CD4-positive, alpha-beta T cell treated with Interleukin-15 for 4 hours (primary cell): ENCODE data around the gene OR6C74.

Experiments
- DNase-seq: peaks from one replicate; pipeline ENCODE4 v3.0.0-alpha.2; 2020; ENCODE audit warnings: low spot score

OR6C74 gene

DNA sequence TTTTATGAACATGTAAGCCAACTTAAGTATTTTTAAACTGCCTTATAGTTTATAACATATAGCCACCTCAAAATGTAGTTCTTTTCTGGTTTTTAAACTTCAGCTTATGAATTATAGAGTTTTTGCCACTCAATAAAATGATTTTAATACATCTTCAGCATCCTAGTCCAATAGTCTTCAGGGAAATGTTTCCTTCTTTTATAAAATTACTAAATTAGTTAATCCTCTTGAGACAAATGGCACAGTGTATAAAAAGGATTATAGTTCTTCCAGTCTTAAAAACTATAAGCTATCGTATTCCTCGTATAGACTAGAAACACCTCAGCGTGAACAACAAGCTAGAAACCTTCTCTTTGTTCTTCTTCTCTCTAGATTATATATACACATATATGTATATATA lies at the start of gene OR6C74:
OR6C74 (plus strand) TSS at position 301 of the 400 bp plus-strand sequence. CDS start 2,679 bp downstream, outside the sequence.
- no peak for DNase-seq

- no peak for DNase-seq
Measured at GRCh38 chr12:55220725-55221124, 23.7 kb upstream of the OR6C74 start, which contains the start of gene OR10A7. Gene OR10A7, plus strand, starts transcription at chr12:55221025. Its CDS starts 0 bp downstream, at chr12:55221025.

GRCh38 chr12:55226523-55226922 lies 17.9 kb upstream of the OR6C74 start:
- DNase-seq: no peak

DNA sequence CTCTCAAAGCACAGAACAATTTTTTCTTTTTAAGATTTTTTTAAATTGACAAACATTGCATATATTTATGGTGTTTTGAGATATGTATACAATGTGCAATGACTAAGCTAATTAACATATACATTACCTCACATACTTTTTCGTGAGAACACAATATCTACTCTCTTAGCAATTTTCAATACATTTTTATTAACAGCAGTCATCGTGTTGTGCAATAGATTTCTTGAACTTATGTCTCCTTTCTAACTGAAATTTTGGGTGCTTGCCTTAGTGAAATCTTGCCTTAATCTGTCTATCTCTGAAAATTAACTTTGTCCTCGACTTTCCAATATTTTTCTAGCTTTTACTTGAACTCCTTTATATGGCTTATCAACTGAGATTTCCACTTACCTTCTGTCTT lies 16.8 kb upstream of the OR6C74 start:
- DNase-seq: no peak

- no peak for DNase-seq
Measured at GRCh38 chr12:55246159-55246558, 1.8 kb downstream of the OR6C74 start.

DNA sequence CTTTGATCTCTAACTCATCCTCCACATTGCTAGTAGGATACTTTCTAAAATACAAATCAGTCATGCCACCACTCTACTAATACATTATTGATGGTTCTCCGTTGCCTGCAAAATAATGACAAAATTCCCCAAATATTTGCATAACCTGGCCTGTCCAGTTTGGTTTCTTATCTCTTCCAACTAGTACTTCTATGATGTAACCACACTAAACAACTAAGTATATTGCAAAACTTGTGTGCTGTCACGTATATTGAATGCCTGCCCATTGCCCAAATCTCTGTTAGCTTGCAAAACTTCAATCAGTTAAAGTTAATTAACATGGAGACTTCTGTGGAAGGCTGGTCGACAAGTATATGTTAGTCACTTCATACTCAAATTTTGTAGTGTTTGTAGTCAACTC lies 6.5 kb downstream of the OR6C74 start:
- no peak for DNase-seq

DNA sequence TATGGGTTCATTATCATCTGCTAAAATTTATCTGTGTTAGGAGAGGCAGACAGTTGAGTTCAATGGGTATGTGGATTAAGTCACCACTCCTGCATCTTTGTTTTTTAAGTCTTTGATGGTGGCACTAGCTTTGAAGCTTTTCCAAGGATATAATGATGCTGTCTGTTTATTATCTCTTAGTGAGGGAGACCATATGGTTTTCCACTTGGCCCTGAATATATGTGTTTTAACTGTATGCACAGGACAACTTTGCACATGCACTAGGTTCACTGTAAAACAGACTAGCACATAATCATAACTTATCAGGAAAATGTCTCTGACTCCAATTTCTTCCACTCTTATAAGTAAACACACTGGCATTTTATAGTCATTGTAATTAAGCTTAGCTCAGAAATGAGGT lies 8.9 kb downstream of the OR6C74 start:
- DNase-seq: no peak

DNA sequence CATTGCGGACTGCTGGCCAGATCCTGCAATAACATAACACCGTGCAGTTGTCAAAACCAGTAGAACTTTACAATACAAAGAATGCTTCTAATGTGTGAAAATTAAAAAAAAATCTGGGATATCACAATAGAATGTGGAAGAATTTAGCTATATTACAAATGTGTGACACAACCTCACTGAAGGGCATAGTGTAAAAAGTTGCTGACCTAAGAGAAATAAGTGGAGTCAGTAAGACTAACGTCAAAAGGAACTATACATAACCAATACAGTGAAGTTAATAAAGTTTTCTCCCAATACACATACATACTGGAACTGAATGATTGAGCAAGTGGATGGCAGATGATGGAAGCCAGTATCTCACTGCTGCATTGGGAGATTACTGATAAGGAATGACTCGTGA lies 12.4 kb downstream of the OR6C74 start:
- no peak for DNase-seq

GRCh38 chr12:55258303-55258702 lies 13.9 kb downstream of the OR6C74 start:
- DNase-seq: no peak

GRCh38 chr12:55280991-55281390 lies 36.6 kb downstream of the OR6C74 start:
- DNase-seq: no peak

GRCh38 chr12:55289999-55290398 lies 45.6 kb downstream of the OR6C74 start:
- DNase-seq: no peak
